OCI-LY3 (cell line): Measurements from ENCODE around the gene TNIP1.

Experiments
- CTCF ChIP-seq: fragments of 200-600, 300-600 bp; sonication (generic); IDR thresholded peaks from 2 replicates; pipeline ENCODE4 v1.5.1; 2014; ENCODE audit warnings: antibody characterized with exemption, low read length, low read depth
- EZH2phosphoT487 ChIP-seq: fragments of 200-600 bp; shearing (Covaris generic); IDR thresholded peaks from 2 replicates; pipeline ENCODE4 v1.6.1; 2018; ENCODE audit warnings: antibody characterized with exemption, mixed run types, low read depth

DNA sequence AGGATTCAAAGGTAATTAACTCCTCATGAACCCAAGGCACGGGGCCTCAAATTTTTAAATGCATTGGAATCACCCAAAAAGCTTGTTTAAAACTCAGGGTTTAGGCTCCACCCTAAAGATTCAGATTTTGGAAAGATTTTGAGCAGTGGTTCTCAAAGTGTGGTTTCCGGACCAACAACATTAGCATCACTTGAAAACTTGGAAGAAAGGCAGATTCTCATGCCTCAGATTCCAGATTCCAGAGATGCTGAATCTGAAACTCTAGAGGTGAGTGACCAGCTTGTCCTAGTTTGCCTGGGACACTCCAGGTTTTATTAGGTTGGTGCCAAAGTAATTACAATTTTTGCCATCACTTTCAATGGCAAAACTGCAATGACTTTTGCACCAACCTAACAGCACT, 24.7 kb upstream of the TNIP1 start:
- TF ChIP-seq CTCF (no peak), EZH2phosphoT487 (no peak)
